ENCODE measurements around the gene TLCD5.

DNA sequence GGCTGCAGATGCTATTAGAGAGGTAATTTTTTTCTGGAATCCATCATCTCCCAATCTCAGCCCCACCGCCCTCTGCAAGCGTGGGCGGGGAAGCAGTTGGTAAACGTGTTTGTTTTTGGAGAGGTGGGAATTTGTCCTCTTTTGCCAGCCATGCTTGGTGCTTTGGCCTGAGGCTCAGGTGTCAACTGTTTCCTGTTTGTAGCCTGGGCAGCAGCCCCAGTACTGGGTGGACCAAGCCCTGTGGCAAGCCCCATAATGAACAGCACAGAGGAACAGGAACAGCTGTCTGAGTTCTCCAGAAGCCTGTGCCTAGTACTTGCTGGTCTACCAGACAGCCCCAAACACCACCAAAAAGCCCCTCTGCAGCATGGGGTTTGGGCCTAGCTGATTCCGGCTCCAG is 45.6 kb upstream of the TLCD5 start:
- no peak for TF ChIP-seq POLR2A (IDR thresholded peaks at IDR 0.05)
- TF ChIP-seq, protein P1, sequence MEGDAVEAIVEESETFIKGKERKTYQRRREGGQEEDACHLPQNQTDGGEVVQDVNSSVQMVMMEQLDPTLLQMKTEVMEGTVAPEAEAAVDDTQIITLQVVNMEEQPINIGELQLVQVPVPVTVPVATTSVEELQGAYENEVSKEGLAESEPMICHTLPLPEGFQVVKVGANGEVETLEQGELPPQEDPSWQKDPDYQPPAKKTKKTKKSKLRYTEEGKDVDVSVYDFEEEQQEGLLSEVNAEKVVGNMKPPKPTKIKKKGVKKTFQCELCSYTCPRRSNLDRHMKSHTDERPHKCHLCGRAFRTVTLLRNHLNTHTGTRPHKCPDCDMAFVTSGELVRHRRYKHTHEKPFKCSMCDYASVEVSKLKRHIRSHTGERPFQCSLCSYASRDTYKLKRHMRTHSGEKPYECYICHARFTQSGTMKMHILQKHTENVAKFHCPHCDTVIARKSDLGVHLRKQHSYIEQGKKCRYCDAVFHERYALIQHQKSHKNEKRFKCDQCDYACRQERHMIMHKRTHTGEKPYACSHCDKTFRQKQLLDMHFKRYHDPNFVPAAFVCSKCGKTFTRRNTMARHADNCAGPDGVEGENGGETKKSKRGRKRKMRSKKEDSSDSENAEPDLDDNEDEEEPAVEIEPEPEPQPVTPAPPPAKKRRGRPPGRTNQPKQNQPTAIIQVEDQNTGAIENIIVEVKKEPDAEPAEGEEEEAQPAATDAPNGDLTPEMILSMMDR (IDR thresholded peaks at IDR 0.05), result no peak
